ENCODE data around the gene MERTK.

DNA sequence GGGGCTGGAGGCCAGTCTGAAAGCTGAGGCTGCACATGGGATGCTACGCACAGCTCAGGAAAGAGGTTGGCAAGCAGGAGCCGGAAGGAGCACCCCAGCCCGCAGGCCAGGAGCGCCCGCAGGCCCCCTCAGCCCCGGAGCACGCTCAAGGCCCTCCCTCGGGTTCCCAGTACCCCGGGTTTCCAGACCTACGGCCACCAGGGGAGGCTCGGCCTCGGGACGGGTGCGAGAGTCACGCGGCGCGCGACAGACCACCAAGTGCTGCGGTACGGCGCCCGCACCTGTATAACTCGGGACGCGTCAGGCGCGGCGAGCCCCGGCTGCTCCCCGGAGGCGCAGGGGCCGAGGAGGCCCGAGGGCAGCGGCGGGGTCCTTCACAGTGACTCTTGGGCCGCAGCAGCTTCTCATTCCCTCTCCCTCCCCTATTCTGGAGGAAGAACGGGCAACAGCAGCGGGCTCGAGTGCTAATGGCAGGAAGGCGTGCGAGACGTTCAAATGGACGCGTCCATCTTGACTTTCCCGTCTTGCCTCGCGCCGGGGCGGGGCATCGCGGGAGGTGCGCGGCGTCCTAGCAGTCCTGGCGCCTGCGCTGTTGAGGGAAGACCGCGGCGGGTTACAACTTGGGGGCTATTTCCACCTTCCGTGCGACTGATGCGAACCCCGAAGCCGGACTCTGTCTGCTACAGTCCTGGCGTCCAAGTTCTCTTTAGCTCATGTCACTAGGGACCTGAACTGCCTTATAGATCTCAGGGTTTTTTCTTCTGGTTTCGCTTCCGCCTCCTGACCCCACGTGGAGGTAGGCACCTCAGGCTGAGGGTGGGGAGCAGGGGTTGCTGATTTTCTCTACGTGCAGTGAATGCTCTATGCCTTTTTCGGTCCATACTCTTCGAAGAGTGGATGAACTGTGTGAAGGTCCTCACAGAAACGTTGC lies 14.5 kb upstream of the MERTK start, which contains the start of gene ANAPC1:
- TF ChIP-seq SIN3A (IDR thresholded peaks at IDR 0.05; ENCODE audit: borderline replicate concordance, insufficient read depth, low read length): peak; percentile 69; the same call in 1 of the 2 replicates
- TF ChIP-seq POLR2AphosphoS5 (IDR thresholded peaks at IDR 0.05; ENCODE audit: low read depth, low read length): peak; percentile 97
- TF ChIP-seq, protein P1, sequence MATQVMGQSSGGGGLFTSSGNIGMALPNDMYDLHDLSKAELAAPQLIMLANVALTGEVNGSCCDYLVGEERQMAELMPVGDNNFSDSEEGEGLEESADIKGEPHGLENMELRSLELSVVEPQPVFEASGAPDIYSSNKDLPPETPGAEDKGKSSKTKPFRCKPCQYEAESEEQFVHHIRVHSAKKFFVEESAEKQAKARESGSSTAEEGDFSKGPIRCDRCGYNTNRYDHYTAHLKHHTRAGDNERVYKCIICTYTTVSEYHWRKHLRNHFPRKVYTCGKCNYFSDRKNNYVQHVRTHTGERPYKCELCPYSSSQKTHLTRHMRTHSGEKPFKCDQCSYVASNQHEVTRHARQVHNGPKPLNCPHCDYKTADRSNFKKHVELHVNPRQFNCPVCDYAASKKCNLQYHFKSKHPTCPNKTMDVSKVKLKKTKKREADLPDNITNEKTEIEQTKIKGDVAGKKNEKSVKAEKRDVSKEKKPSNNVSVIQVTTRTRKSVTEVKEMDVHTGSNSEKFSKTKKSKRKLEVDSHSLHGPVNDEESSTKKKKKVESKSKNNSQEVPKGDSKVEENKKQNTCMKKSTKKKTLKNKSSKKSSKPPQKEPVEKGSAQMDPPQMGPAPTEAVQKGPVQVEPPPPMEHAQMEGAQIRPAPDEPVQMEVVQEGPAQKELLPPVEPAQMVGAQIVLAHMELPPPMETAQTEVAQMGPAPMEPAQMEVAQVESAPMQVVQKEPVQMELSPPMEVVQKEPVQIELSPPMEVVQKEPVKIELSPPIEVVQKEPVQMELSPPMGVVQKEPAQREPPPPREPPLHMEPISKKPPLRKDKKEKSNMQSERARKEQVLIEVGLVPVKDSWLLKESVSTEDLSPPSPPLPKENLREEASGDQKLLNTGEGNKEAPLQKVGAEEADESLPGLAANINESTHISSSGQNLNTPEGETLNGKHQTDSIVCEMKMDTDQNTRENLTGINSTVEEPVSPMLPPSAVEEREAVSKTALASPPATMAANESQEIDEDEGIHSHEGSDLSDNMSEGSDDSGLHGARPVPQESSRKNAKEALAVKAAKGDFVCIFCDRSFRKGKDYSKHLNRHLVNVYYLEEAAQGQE (IDR thresholded peaks at IDR 0.05; ENCODE audit: insufficient read depth in 1 of 2, low read depth in 2 of 2, low read length in 2 of 2): peak; percentile 9 to 54; a peak in 2 of 4 replicates

Measured in PFSK-1 (cell line).